AG20443 (cell line): ENCODE data around the gene PCGF3.
"Not testable (repeated sequence)": the region's sequence is repeated elsewhere in the genome, so short reads cannot be mapped to it uniquely, and the experiment has no call there.

ENCODE experiments used
- DNase-seq: peaks from one replicate; pipeline ENCODE4 v3.0.0; 2012; ENCODE audit warnings: low spot score, mixed read lengths

PCGF3 gene

GRCh38 chr4:668219-668618 lies 37.4 kb upstream of the PCGF3 start:
- not testable (repeated sequence) for DNase-seq

- not testable (repeated sequence) for DNase-seq
Observed at GRCh38 chr4:669806-670559, 35.6 kb upstream of the PCGF3 start.

DNA sequence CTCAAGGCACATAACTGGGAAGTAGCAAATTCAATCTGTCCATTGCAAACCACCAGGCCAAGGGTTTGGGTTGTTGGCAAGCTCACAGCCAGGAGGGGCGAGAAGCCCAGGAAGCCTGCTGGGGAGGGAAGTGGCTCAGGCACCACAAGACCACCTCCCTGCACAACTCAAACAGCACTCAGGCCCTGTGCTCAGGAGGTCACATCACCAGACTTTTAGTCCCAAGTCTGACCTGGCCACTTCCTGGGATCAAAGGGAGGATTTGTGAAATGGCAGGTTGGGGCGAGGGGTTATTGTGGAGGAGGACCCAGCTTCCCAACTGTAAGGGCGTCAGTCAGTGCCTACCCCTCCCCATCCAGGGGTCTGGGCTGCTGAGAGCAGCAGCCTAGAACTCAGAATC lies 33.9 kb upstream of the PCGF3 start:
- no peak for DNase-seq

DNA sequence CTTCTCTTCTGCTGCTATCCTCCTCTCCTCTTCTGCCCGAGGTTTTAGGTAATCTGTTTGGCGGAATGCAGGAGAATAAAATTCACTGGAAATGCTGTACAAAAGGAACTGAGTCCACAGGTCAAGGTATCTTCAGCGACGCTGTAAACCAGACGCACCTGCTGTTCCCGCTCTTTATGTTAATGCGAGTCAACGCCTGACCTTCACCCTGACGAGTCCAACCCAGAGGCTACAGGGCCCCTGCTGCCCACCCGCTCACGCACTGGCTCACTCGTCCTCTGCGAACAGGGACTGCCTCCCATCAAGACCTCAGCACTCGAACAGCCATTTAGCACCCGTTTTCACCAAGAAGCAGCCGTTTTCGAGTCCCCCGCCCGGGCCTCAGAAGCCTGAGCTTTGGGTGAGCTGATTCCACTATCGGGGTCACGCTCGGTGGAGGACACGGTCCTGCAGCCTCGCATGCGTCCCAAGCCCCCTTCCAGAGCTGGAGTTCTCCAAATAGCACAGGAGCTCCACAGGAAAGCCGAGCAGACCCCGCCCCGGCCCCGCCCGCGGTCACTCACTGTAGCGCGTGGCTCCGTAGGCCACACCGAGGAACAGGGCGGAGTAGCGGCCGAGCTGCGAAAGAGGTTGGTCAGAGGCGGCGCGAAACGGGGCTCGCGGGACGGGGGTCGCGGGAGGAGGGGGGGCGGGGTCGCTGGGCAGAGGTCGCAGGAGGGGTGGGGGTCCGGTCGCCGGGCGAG lies 32.1 kb upstream of the PCGF3 start:
- peak; percentile 66 for DNase-seq

DNA sequence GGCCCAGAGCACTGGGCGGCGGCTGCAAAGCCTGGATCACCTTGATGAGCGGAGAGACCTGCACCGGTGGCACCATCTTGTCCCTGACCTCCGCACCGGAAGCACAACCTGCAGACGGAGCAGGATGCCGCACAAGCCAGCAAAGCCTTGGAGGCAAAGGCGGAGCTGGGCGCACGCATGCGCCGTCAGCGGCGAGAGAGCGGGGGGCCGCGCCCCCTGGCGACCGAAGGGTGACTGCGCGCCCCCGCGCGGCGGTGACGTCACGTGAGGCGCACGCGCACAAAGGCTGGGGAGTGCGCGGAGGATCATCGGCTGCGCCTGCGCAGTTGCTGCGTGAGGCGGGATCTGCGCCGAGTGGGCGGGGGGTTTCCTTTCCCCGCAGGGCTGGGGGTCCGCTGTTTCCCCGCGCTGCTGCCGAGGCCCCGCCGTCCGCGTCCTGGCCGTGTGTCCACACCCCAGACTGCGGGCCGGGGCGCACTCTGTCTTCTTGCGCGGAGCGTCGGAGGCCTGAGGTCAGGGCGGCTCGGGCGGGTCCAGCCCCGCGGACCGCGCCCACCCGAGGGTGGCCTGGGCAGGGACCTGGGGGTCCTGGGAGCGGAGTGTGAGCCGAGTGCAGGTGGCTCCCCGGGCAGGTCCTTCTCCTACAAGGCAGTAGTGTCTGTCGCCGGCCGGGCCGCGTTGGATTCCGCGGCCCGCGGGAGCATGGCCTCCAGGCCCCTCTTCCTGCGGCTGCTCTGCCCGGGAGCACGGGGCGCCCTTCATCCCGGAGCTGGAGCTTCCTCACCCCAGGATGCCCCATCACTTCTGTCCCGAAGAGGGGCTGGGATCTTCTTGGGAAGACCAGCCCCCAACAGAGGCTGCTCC lies 31.2 kb upstream of the PCGF3 start, which contains the start of the genes ATP5ME and MYL5:
TSS of gene ATP5ME (minus strand) at position 105 of the 864 bp plus-strand sequence. CDS start at position 76, 29 bp downstream.
TSS of gene MYL5 (plus strand) at position 371 of the 864 bp plus-strand sequence. CDS start 3,485 bp downstream, outside the sequence.
- DNase-seq, result peak; percentile 100

DNA sequence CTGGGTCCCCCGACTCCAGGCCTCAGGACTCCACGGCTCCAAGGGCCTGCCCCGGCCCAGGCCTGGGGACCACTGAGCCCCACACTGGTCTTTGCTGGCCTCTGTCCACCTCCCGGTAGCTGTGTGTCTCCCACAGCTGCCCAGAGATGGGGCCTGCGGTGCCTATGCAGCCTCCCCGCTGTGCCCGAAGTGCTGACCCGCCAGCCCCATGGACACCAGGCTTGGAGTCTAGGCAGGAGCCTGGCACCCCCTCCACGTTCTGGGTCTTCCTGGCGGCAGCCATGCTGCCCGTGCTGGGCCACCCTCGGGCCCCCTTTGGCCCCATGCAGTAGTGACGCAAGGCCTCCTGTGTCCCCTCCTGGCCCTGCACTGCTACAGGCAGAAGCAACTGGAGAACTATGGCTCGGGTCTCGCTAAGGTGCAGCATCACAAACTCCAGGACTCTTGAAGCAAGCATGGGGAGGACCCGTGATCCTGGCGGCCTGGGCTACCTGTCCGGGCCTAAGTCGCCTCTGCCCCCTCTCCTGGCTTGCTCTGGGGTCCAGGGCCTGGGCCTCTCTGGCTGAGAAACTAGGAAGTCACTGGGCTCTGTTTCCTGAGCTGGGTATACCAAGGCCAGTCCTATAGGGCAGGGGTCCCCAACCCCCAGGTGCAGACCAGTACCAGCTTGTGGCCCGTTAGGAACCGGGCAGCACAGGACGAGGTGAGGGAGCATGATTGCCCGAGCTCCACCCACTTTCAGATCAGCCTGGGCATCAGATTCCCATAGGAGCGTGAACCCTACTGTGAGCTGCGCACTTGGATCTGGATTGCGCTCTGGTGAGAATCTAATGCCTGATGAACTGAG lies 30.4 kb upstream of the PCGF3 start:
- peak; percentile 47 for DNase-seq

GRCh38 chr4:675980-676870 lies 29.4 kb upstream of the PCGF3 start:
- no peak for DNase-seq

DNA sequence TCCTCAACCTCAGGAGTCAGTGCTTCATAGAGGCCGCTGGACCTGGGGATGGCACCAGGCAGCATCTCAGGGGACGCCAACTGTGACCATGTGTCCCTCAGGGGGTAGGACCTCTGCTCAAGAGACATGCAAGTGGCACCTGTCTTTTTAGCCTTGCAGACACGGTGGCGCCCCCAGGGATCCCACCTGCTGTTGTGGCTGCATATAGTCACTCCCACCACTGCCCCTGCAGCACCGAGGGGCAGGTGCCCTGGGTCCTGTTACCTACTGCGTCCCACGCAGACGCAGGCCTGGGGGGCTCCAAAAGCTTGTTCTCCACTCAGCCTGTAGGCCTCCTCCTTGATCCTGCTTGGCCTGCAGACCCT lies 28.8 kb upstream of the PCGF3 start:
- no peak for DNase-seq

GRCh38 chr4:677431-678293 lies 28.0 kb upstream of the PCGF3 start:
- DNase-seq, result no peak

- DNase-seq, result no peak
Observed at GRCh38 chr4:678331-679103, 27.1 kb upstream of the PCGF3 start.

DNA sequence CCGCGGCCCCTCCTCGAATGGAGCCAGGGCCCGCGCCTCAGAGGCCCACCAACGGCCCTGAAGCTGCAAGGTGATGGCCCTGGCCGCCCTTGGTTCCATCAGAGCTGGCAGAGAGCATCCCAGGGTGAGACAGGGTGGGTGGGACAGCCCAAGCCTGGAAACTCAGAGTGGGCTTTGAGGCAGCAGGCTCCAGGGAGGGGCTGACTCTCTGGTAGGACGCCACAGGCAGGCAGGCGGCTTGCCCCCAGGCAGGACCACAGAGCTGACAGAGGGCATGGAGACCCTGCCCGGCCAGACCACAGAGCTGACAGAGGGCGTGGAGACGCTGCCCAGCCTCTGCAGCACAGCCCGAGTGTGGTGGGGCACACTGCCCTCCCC lies 26.5 kb upstream of the PCGF3 start:
- DNase-seq, result no peak

DNA sequence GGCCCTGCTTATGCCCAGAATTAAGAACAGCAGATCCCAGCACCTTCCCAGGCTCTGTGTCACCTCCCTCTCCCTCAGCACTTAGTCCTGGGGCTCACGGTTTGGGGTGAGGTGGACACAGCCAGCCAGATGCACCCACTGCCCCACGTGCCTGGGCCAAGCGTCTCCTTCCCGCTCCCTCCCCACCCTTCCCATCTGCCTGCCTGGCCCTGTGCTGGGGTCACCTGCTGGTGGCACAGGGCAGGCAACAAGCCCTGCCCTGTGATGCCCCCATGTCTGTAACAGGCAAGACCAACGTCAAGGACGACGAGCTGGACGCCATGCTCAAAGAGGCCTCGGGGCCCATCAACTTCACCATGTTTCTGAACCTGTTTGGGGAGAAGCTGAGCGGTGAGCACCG lies 26.0 kb upstream of the PCGF3 start:
- DNase-seq, result no peak

- no peak for DNase-seq
Observed at GRCh38 chr4:680091-680490, 25.5 kb upstream of the PCGF3 start.

- DNase-seq, result no peak
Observed at GRCh38 chr4:680551-680927, 25.1 kb upstream of the PCGF3 start.

DNA sequence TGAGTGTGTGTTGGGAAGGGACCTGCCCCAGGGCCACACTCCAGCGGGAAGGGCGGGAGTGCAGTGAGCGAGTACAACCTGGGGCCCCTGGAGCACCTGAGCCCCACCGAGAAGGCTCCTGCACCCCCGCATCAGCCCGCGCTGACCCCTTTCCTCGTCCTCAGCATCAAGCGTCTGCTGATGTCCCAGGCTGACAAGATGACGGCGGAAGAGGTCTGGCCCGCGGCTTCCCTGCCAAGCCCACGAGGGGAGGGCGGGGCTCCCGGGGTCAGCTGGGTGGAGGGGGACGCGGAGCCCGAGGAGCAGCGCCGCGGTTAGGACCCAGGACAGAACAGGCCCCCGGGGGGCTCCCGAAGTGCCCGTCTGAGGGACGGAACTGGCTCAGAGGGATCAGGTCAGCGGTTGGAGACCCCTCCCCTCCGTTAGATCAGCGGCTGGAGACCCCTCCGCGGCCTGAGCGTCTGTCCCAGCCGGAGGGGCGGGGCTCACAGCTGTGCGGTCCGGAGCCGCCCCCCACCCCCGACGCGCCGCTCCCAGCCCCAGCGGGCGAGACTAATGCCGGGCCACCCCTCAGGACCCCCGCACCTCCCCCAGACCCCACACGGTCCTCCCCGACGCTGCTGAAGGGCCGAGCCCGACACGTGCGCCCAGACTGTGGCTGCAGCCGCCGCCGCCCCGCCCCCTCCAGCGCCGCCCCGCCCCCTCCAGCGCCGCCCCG lies 24.5 kb upstream of the PCGF3 start:
- peak; percentile 76 for DNase-seq

DNA sequence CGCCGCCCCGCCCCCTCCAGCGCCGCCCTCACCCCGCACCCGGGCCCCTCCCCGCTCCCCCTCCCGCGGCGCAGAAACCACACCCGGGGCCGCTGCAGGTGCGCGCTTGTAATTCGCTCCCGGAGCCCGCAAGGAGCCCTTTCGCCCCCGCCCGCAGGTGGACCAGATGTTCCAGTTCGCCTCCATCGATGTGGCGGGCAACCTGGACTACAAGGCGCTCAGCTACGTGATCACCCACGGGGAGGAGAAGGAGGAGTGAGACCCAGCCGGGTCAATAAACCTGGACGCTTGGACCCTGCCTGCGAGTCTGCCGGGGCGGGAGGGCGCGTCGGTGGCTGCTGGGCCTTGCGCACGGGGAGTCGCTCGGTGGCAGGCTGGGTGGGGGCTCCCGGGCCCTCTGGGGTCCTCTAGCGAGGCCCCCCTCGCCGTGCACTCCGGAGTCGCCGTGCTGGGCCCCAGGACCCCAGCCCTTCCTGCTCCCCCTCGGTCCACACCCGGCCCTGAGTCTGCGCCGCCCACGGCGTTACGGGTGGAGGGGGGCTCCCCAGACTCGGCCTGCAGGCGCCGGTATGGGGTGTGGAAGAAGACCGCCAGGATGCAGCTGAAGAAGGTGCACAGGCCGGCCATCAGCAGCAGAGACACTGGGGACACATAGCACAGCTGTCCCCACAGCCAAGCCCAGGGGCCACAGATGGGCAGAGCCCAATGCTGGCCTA lies 23.7 kb upstream of the PCGF3 start:
- no peak for DNase-seq

DNA sequence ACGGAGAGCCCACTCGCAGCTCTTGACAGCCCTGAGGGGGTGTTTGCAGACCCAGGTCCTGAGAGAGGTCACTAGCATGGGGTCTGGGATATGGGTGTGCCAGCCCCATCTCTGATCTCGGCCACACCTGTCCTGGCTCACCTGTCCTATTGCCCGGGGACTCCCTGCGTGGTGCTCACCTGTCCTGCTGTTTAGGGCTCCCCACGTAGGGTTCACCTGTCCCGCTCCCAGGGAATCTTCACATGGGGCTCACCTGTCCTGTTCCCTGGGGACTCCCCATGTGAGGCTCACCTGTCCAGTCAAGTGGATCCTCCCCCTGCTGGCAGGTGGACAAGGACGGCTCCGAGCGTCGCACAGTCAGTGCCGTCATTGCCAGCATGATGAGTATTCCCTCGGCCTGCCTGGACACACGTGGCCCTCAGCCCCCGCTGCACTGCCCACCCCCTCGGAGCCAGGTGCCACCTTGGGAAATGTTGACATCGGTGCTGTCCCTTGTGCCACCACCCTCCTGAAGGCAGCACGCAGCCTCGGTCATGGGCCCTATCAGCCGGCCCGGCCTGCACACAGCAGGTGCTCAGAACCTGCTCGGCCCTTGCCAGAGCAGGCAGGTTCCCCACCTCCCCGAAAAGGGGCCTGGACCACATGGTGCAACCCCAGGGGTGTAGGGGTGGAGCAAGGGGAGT lies 23.0 kb upstream of the PCGF3 start:
- no peak for DNase-seq
